Stimulated activated effector memory CD8-positive, alpha-beta T cell treated with anti-CD3 and anti-CD28 coated beads, Interleukin-12 subunit alpha, Interleukin-12 subunit beta, amount 100 ng/mL, for 72 hours (primary cell): Measurements from ENCODE around the gene CCM2.

Source experiments
- ATAC-seq: fragments of 150-1000 bp; cut with Tn5 transposase; 2 replicates; pipeline ENCODE4 v1.10.0; 2021
- DNase-seq, 2 donors: peaks; one replicate each; pipeline ENCODE4 v3.0.0; 2021 to 2022; ENCODE audit warnings: low spot score in 2 of 2
- H3K27ac Mint-ChIP-seq: one replicate; pipeline ENCODE4 v1.8.0; 2022; ENCODE audit warnings: mild to moderate bottlenecking, mixed read lengths
- H3K36me3 Mint-ChIP-seq: one replicate; pipeline ENCODE4 v1.8.0; 2022; ENCODE audit warnings: mild to moderate bottlenecking, mixed read lengths
- H3K4me1 Mint-ChIP-seq: one replicate; pipeline ENCODE4 v1.8.0; 2022; ENCODE audit warnings: mixed read lengths
- H3K4me3 Mint-ChIP-seq: one replicate; pipeline ENCODE4 v1.8.0; 2022; ENCODE audit warnings: mild to moderate bottlenecking, mixed read lengths
- H3K9me3 Mint-ChIP-seq: one replicate; pipeline ENCODE4 v1.8.0; 2022; ENCODE audit warnings: mixed read lengths

Gene CCM2

DNA sequence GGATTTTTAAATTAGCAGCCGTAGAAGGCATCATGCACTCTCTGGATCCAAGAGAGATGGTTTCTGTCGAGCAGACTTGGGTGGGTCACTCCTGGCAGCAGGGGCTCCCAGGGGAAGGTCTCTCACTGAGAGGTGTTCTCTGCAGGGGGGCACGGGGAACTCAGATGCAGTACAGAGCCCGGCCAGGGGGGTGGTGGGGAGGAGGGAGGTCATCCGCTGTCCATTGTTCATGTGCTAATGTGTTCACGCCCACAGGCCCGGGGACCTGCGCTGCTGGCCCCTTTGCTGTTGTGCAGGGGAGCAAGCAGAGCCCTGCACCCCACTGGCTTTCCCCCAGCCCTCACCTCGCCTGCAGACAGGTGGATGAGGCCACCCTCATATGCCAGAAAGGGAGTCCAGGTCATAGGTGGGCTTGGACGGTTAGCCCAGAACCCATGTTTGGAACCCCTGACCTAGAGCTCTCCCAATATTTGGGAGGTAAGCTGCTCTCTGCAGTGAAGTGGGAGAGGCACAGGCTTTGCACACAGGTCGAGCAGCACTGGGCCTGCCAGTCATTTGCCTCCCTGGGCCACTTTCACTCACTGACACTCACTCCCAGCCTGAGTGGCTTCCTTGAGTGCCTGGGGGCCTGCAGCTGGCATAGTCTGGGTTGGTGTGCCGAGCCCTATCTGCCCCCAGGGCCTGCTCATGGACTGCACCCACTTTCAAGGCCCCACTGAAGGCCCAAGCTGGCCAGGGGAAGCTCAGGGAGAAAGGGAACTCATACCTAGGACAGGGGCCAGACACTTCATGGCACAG, 124.1 kb downstream of the CCM2 start:
- DNase-seq (no peak), ATAC-seq (no peak)
- Mint-ChIP-seq H3K4me1 (peaks cover 30% of the 10 kb centered on the region), H3K27ac (peak overlapping the region; percentile 95), H3K4me3 (no peak overlapping the region), H3K9me3 (no peaks in the 10 kb centered on the region), H3K36me3 (no peaks in the 10 kb centered on the region)

DNA sequence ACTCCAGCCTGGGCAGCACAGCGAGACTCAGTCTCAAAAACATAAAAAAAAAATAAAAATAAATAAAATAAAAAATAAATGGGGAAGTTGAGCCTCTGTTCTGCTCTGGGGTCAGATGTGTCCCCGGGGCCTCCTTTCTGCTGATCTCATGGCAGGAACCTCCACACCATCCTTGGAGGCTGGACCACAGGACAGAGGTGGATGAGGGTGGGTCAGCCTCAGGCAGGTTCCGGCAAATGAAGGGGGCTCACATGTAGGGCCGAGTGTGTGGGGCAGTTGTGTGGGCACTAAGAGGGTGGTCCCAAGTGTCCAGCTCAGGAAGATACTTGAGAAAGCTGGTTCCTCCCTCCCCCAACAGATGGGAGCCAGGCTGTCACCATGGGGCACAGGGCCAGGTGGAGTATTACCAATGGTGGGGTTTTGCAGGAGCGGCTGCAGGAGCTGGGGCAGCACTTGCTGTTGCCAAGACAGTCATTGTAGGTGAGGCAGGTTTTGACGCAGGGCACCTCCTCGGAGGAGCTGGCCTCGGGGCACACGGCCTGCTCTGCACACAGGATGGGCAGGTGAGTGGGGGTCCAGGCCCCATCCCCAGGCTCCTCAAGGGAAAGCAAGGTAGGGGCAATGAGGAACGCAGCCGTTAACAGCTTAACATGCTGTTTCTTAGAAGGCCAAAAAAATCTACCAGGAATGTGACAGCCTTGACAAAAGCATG, 125.3 kb downstream of the CCM2 start:
- no peak for ATAC-seq
- no peaks in the 10 kb centered on the region for H3K36me3 Mint-ChIP-seq
- H3K27ac Mint-ChIP-seq: peak overlapping the region; percentile 50
- H3K4me1 Mint-ChIP-seq: peaks cover 30% of the 10 kb centered on the region
- no peak for DNase-seq
- no peaks in the 10 kb centered on the region for H3K9me3 Mint-ChIP-seq
- H3K4me3 Mint-ChIP-seq: no peak overlapping the region
